Right kidney (tissue), 1 donor: ENCODE data around the gene PHF12.
"Not testable (repeated sequence)": the region's sequence is repeated elsewhere in the genome, so short reads cannot be mapped to it uniquely, and the experiment has no call there.

Source experiments
- DNase-seq: peaks from one replicate; pipeline ENCODE4 v3.0.0-alpha.2; 2016

The PHF12 gene

GRCh38 chr17:28902819-28903545 is 48.3 kb downstream of the PHF12 start, which contains the start of gene DHRS13:
Gene DHRS13 (minus strand): TSS chr17:28903079. CDS start chr17:28902944, 135 bp downstream.
- DNase-seq = peak; percentile 97

GRCh38 chr17:28901866-28902818 is 49.2 kb downstream of the PHF12 start:
- peak; percentile 98 for DNase-seq

DNA sequence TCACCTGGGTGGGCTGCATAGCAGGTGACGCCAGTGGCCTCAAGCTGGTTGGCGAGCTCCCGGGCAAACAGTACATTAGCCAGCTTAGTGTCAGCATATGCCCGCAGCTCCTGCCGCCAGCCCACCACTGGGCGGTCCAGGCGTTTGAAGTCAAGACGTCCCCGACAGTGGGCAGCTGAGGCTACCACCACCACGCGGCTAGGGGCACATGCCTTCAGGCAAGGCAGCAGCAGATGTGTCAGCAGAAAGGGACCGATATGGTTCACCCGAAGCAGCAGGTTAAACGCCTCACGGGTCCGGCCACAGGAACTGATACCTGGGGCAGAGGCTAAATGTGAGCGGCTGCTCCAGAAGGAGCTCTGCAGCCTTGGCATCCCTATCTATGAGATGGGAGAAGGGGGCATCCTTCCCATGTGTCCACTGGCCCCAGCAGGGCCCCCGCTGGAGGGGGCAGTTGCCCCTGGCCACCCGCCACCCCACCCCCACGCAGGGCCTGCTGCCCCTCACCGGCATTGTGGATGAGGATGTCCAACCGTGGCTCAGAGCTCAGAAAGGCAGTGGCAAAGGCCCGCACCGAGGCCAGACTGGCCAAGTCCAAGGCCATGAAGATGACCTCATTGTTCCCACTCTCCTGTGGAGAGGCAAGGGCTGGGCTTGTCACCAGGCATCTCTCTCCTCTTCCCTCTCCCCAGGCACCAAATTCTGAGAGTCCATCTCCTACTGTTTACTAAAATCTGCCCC is 50.2 kb downstream of the PHF12 start:
- no peak for DNase-seq

GRCh38 chr17:28899212-28899815 is 52.0 kb downstream of the PHF12 start:
- no peak for DNase-seq

DNA sequence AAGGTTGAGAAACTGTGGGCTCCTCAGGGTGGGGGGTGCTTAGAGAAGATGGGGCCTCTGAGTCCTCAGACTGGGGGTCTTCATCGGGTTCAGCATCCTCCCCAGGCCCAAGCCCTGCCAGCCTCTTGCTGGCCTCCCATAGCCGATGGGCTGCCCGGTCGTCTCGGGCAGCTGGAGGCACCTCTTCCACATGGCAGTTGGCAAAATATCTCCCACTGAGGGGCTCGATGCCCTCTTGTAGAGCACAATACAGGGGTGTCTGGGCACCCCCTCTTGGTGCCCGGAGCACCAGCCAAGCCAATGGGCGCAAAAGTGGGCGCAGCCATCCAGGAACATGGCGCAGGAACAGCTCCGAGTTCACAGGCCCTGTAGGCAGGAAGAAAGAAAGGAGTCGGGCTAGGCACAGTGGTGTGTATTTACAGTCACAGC is 52.8 kb downstream of the PHF12 start:
- DNase-seq = no peak

DNA sequence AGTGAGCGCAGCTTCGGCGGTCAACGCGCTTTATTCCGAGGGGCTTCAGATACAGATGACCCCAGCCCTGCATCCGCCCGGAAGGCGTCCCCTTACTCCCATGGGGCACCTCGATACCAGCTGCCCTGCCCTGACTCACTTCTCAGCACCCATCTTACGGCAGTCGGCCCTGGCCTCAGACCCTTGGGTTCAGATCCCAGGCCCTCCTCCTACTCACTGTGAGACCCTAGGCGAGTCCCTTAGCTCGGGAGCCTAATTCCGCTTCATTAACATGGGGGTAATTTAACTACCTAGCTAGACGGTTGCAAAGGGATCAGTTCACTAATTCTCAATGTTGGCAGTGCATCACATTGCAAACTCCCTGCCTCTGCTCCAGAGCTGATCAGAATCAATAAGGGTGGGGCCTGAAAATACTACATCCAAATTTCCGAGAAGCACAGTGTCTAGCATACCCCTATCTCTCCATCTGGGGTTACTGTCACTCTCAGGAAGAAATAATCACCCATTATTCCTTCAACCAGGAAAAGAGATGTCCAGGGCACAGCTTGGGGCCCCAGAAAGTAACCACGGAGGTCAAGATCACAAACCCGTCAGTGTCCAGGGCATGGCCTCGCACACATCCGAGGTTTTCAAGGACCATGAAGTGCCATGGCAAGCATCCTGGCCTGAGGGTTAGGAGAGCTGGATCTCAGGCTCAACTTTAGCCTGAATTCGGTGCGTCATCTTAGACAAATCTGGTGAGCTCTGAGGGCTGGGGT is 53.4 kb downstream of the PHF12 start:
- DNase-seq = no peak

DNA sequence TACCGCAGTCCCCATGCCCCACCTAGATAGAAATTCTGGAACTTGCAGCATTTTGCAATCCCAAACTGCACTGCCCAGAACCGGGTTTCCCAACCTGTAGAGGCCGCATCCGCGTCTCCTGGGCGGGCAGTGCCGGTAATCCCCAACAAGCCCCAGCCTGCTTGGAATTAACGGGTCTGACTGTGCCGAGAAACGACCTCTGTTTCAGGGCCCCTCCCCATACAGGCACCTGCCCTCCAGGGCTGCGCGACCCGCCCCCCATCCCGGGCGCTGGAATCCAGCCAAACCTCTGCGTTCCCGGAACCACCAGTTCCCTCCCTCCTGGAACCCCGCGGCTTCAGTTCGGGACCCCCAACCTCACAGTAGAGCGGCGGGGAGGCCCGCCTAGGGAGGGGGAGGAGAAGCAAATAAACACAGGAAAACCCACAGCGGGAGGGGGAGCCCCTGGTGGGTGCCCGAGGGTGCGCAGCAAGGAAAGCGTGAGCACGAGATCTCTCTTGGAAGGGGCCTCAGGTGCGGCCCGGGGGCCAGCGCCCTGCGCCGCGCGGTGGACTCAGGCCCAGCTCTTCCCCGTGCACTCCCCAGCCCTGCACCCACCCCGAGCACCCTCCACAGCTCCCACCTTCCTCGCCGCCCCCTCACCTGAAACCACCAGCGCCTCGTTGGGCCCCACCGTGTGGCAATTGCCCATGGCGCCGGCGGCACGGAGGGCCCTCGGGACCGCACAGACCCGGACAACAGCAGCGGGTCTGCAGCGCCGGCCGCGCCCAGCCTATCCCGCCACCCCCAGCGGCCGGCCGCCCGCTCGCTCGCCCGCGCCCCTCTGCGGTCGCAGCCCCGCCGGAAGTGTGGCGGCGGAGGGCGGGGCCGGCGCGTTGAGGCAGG is 54.2 kb downstream of the PHF12 start, which contains the start of gene FLOT2:
Gene FLOT2 (minus strand): TSS at position 850 of the 885 bp plus-strand sequence. CDS start 159 bp downstream, at position 691.
- DNase-seq = peak; percentile 82

GRCh38 chr17:28896491-28896883 is 54.8 kb downstream of the PHF12 start:
- no peak for DNase-seq

DNA sequence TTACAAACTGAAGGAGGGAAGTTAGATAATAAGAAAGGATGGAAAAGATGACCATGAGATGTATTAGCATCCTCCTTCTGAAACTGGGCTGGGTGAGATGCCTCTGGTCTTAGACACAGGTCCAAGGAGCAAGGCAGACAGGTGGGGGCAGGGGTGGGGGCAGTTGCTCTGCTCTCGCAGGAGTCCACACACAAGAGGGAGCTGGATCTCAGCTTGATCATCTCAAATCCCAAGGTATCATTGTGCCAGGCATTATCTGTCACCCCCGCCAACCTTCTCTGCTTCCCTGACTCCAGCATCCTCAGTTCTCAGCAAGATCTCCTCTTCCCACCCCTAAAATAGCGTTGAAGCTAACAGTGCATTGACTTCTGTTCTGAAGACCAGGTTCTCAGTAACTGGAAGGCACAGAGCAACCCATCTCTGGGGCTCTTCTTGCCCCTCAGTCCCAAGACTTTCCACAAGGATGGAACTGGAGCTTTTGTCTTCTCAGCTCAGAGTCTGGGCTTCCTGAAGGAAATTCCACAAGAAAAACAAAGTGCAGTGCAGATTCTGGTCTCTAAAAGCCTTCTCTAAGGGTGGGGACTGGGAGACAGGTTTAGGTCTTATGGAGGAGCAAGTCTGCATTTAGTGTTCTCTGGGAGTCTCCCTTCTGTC is 55.4 kb downstream of the PHF12 start:
- DNase-seq = no peak

DNA sequence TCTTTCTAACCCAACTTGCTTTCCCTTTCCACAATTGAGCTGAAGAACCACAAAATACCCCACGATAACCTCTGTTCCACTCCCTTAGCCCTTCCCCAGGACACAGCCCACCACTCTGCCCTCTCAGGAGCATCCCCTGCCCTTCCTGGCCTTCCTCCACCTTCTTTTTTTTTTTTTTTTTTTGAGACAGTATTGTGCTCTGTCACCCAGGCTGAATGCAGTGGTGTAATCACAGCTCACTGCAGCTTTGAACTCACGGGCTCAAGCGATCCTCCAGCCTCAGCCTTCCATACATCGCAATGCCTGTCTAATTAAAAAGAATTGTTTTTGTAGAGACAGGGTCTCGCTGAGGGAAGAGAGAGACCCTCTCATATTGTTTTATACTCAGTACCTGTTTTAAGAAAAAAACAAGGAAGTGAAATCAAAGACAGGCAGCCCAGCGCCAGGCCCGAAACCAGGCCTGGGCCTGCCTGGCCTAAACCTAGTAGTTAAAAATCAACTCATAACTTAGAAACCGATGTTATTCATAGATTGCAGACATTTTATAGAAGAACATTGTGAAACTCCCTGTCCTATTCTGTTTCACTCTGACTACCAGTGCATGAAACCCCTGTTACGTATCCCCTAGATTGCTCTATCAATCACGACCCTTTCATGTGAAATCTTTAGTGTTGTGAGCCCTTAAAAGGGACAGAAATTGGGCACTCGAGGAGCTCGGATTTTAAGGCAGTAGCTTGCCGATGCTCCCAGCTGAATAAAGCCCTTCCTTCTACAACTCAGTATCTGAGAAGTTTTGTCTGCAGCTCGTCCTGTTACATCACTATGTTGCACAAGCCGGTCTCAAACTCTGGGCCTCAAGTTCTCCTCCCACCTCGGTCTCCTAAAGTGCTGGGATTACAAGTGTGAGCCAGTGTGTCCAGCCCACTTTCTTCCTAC is 57.8 kb downstream of the PHF12 start:
- DNase-seq = not testable (repeated sequence)

GRCh38 chr17:28892024-28892423 is 59.3 kb downstream of the PHF12 start:
- DNase-seq = no peak

GRCh38 chr17:28891201-28891600 is 60.1 kb downstream of the PHF12 start:
- DNase-seq = no peak

DNA sequence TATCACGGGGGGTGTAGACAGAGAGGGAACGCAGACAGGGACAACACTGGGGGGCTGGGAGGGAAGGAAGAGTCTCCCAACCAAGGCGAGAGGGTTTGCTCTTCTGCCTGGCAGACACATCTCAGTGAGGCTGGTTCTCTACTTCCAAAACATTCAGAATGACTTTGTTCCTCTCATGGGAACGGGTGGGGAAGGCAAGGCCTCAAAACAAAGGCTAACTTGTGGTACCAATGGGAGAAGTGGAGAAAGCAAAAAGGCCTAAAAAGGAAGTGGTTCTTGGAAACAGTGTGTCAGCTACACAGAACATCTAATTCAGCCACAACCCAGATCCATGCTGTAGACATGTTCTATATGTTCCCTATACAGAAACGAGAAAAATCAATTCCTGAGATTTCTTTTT is 61.3 kb downstream of the PHF12 start:
- DNase-seq = no peak

GRCh38 chr17:28888832-28889231 is 62.5 kb downstream of the PHF12 start:
- no peak for DNase-seq

DNA sequence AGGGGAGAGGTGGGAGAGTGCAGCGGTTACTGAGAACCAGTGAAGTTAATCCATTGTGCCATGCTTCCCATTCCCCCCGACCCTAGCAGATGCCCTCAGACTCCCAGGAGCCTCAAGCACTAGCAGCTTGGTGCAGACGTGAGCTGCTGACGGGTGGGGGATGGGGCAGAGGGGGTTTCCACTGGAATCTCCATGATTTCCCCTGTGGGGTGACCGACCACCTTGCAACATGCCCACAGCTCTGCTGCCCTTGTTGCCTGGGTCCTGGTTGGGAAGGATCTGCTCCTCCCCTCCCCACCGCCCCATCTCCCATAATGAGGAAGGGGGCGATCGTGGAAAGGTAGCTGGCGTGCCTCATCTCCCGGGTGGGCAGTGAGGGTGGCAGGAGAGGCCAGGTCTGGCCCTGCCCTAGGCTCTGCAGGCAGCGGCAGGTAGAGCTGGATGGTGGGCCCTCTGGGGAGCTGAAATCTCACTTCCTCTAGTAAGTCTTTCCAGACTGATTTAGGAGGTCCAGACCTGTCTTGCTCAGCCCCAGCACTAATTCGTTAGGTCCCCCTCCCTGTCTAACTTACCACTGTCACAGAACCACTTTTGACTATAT is 63.3 kb downstream of the PHF12 start:
- no peak for DNase-seq

- DNase-seq = no peak
These were observed 65.4 kb downstream of the PHF12 start for GRCh38 chr17:28885951-28886350.

GRCh38 chr17:28885363-28885762 is 66.0 kb downstream of the PHF12 start:
- DNase-seq = no peak
